K562 (cell line): ENCODE results near the gene SRGN. TPM values are rescaled to one million over a fixed set of nuclear protein-coding genes. Genes with fewer than 3 reads are reported as not detected.

ENCODE experiments used
- ATAC-seq: fragments of 200-7000 bp; cut with Tn5 transposase; 3 replicates; pipeline ENCODE4 v1.9.1; 2020; ENCODE audit warnings: moderate library complexity
- BruUV-seq: library from RNA; stranded (reverse); fragments of 400-500 nt; replicated peaks from 2 replicates; lab custom pipeline; 2021; lab: Mats Ljungman, UMichigan
- CTCF ChIA-PET: fragments of 300-600 bp; formaldehyde crosslinking; extraction: SDS; loops from one replicate; lab custom pipeline; 2021; ENCODE audit warnings: low intra/inter-chr PET ratio; lab: Yijun Ruan, JAX
- POLR2A ChIA-PET: fragments of 300-600, 350-650 bp; sonication (Branson Sonifier 250); formaldehyde crosslinking; extraction: SDS; loops from one replicate; lab custom pipeline; 2021; ENCODE audit warnings: antibody characterized with exemption, inconsistent platforms; lab: Yijun Ruan, JAX
- DNase-seq, 4 experiments: peaks; one replicate each; pipeline versions ENCODE4 v3.0.0 to v3.0.0-alpha.2; 2011 to 2018; ENCODE audit warnings: low spot score in 3 of 4, mixed read lengths in 3 of 4; ENCODE audit errors: extremely low read depth in 1 of 4
- FAIRE-seq: peaks from 2 replicates; lab custom pipeline; 2011; peaks lifted over from hg19 to GRCh38; lab: Jason Lieb, UNC
- H2AFZ ChIP-seq: 2 replicates; pipeline ENCODE4 v1.6.0; 2011; ENCODE audit warnings: low read depth, low read length, control low read depth, inconsistent platforms
- H3K27ac ChIP-seq: fragments of 200-600 bp; 3 replicates; pipeline ENCODE4 v1.8.0; 2011; ENCODE audit warnings: low read depth, mild to moderate bottlenecking, control low read depth, inconsistent platforms, low read length, moderate library complexity, mixed read lengths; ENCODE audit errors: extremely low read depth
- H3K27me3 ChIP-seq, 2 experiments: fragments of 300-600 bp in 1 of 2; 2 replicates in 1 of 2; 3 replicates in 1 of 2; pipeline versions ENCODE4 v1.6.0 to v1.8.0; 2011; ENCODE audit warnings: inconsistent platforms in 2 of 2, low read length in 2 of 2, mild to moderate bottlenecking in 1 of 2, mixed read lengths in 1 of 2, moderate library complexity in 1 of 2; ENCODE audit not compliant: control insufficient read depth in 2 of 2, insufficient read depth in 2 of 2
- H3K36me3 ChIP-seq: fragments of 300-600 bp; 3 replicates; pipeline ENCODE4 v1.8.0; 2011; ENCODE audit warnings: mild to moderate bottlenecking, low read length, inconsistent platforms; ENCODE audit not compliant: control insufficient read depth, insufficient read depth
- H3K4me1 ChIP-seq, 2 experiments: fragments of 200-600 bp in 1 of 2; replicated peaks in 1 of 2; 2 replicates in 1 of 2; 3 replicates in 1 of 2; pipeline versions ENCODE4 v1.5.1 to v1.8.0; 2011; ENCODE audit warnings: inconsistent platforms in 2 of 2, low read length in 2 of 2, mild to moderate bottlenecking in 1 of 2, mixed read lengths in 1 of 2, moderate library complexity in 1 of 2; ENCODE audit not compliant: control insufficient read depth in 2 of 2, insufficient read depth in 2 of 2
- H3K4me2 ChIP-seq: 2 replicates; pipeline ENCODE4 v1.6.1; 2011; ENCODE audit warnings: low read length, control low read depth, inconsistent platforms, mixed read lengths; ENCODE audit not compliant: insufficient read depth
- H3K4me3 ChIP-seq: fragments of 200-600 bp; sonication (generic), shearing (Covaris generic); 2 replicates; pipeline ENCODE4 v1.5.1; 2016; ENCODE audit warnings: control low read depth, inconsistent platforms
- H3K79me2 ChIP-seq: fragments of 200-600 bp; 3 replicates; pipeline ENCODE4 v1.8.0; 2011; ENCODE audit warnings: low read length, inconsistent platforms; ENCODE audit not compliant: control insufficient read depth, insufficient read depth
- H3K9ac ChIP-seq, 2 experiments: 2 replicates each; pipeline versions ENCODE4 v1.6.0 to v1.6.1; 2011; ENCODE audit warnings: low read depth in 2 of 2, low read length in 2 of 2, control low read depth in 1 of 2, inconsistent platforms in 1 of 2, mild to moderate bottlenecking in 1 of 2, mixed read lengths in 1 of 2; ENCODE audit not compliant: insufficient read depth in 1 of 2
- H3K9me1 ChIP-seq: one replicate; pipeline ENCODE4 v1.6.0; 2011; ENCODE audit warnings: inconsistent platforms, mild to moderate bottlenecking, low read length, moderate library complexity; ENCODE audit not compliant: control insufficient read depth, insufficient read depth
- H3K9me3 ChIP-seq: replicated peaks from 2 replicates; pipeline ENCODE4 v1.5.1; 2011; ENCODE audit warnings: low read depth, low read length, inconsistent platforms; ENCODE audit not compliant: control insufficient read depth, insufficient read depth
- H4K20me1 ChIP-seq: replicated peaks from 2 replicates; pipeline ENCODE4 v1.6.1; 2011; ENCODE audit warnings: low read length, inconsistent platforms, mixed read lengths; ENCODE audit not compliant: control insufficient read depth, insufficient read depth
- ARID1B ChIP-seq: fragments of 450-650 bp; IDR thresholded peaks from 2 replicates; pipeline ENCODE4 v1.6.1; 2016; ENCODE audit warnings: antibody characterized with exemption, mild to moderate bottlenecking, inconsistent platforms
- CBFA2T3 ChIP-seq: fragments of 450-650 bp; IDR thresholded peaks from 2 replicates; pipeline ENCODE4 v1.6.1; 2017
- CEBPB ChIP-seq: fragments of 450-650 bp; IDR thresholded peaks from 2 replicates; pipeline ENCODE4 v1.6.1; 2016; ENCODE audit warnings: missing genetic modification characterization, missing compliant biosample characterization
- CXXC5 ChIP-seq: fragments of 250-450 bp; sonication (Bioruptor Pico); IDR thresholded peaks from 2 replicates; pipeline ENCODE4 v1.8.0; 2022; ENCODE audit warnings: inconsistent platforms, mild to moderate bottlenecking, moderate library complexity
- MED1 ChIP-seq: sonication (generic); formaldehyde crosslinking; IDR thresholded peaks from 2 replicates; pipeline ENCODE4 v1.8.1; 2023; ENCODE audit warnings: missing genetic modification reagents, borderline replicate concordance
- NKRF ChIP-seq: fragments of 450-650 bp; IDR thresholded peaks from 2 replicates; pipeline ENCODE4 v1.6.1; 2016; ENCODE audit warnings: borderline replicate concordance
- RBM17 ChIP-seq: fragments of 200-400 bp; formaldehyde crosslinking; IDR thresholded peaks from 2 replicates; pipeline ENCODE4 v1.6.1; 2017; ENCODE audit warnings: low read depth, mild to moderate bottlenecking, low read length, borderline replicate concordance
- RBM22 ChIP-seq: fragments of 200-400 bp; formaldehyde crosslinking; IDR thresholded peaks from 2 replicates; pipeline ENCODE4 v1.6.1; 2018; ENCODE audit warnings: low read length, low read depth; ENCODE audit not compliant: poor library complexity, severe bottlenecking
- TAL1 ChIP-seq: fragments of 450-650 bp; IDR thresholded peaks from 2 replicates; pipeline ENCODE4 v1.6.1; 2016; ENCODE audit warnings: mild to moderate bottlenecking
- TCF3 ChIP-seq: sonication (generic); formaldehyde crosslinking; IDR thresholded peaks from 2 replicates; pipeline ENCODE4 v1.4.0; 2020; ENCODE audit warnings: mild to moderate bottlenecking, missing genetic modification reagents
- TRIM24 ChIP-seq, 2 experiments: fragments of 450-650 bp; IDR thresholded peaks; 2 replicates each; pipeline ENCODE4 v1.6.1; 2016
- YBX1 ChIP-seq: fragments of 450-650 bp; IDR thresholded peaks from 2 replicates; pipeline ENCODE4 v1.7.1; 2016; ENCODE audit warnings: mild to moderate bottlenecking
- ZNF12 ChIP-seq: sonication (generic); formaldehyde crosslinking; IDR thresholded peaks from 2 replicates; pipeline ENCODE4 v1.4.0; 2020; ENCODE audit warnings: mild to moderate bottlenecking, missing genetic modification reagents
- ZNF175 ChIP-seq: fragments of 200-800 bp; sonication (Bioruptor generic); IDR thresholded peaks from 2 replicates; pipeline ENCODE4 v1.6.1; 2016; ENCODE audit warnings: low read depth, mild to moderate bottlenecking, missing genetic modification characterization, missing compliant biosample characterization
- ZNF384 ChIP-seq: IDR thresholded peaks from 2 replicates; pipeline ENCODE4 v1.6.1; 2012; ENCODE audit warnings: low read depth, low read length, improper control_type of control experiment
- WGBS: fragments of 100-300 bp; shearing (Covaris generic); methylation state at CpG from one replicate; pipeline ENCODE4 v1.1.6; 2016; ENCODE audit warnings: low coverage, mixed read lengths; ENCODE audit not compliant: insufficient coverage; ENCODE audit errors: missing lambda C conversion rate; 5-methylcytosine and 5-hydroxymethylcytosine counted together
- in situ Hi-C: fragments of 300-500 bp; cut with MboI; formaldehyde crosslinking; loops from 4 replicates; pipeline ENCODE4 v1.15.0; 2018; ENCODE audit warnings: inconsistent platforms, mixed read lengths
- intact Hi-C: fragments of 100-400 bp; cut with micrococcal nuclease; formaldehyde crosslinking; loops from 2 replicates; pipeline ENCODE4 v1.14.2; 2022
- polyA plus RNA-seq, 8 experiments: library from polyadenylated mRNA; depleted of rRNA in 4 of 8; stranded (reverse) in 5 of 8; unstranded in 3 of 8; fragments of >200 nt; fragmentation: Nextera tagmentation in 2 of 8; fragmentation: Illumina TruSeq in 1 of 8; extraction: Ambion mirVana in 2 of 8; extraction: Trizol in 1 of 8; gene quantifications; 2 replicates each; pipeline versions ENCODE4 v1.2.1 to v1.2.3, GENCODE V29; 2011 to 2014; ENCODE audit warnings: inconsistent platforms in 1 of 8, missing spikeins in 1 of 8
- total RNA-seq, 7 experiments: library from RNA; depleted of rRNA in 6 of 7; stranded (reverse); fragments of >200 nt in 6 of 7; fragmentation: Illumina TruSeq in 2 of 7; extraction: Trizol in 2 of 7; gene quantifications; 2 replicates each; pipeline versions ENCODE4 v1.2.1 to v1.2.3, GENCODE V29; 2011 to 2021; ENCODE audit warnings: low replicate concordance in 1 of 7

SRGN gene
- total and polyA plus RNA-seq, 9 of the 15 experiments (the other 6 are each of a cell fraction or from before 2014, with no cell fraction given): 136 to 304 (median 180) TPM

DNA sequence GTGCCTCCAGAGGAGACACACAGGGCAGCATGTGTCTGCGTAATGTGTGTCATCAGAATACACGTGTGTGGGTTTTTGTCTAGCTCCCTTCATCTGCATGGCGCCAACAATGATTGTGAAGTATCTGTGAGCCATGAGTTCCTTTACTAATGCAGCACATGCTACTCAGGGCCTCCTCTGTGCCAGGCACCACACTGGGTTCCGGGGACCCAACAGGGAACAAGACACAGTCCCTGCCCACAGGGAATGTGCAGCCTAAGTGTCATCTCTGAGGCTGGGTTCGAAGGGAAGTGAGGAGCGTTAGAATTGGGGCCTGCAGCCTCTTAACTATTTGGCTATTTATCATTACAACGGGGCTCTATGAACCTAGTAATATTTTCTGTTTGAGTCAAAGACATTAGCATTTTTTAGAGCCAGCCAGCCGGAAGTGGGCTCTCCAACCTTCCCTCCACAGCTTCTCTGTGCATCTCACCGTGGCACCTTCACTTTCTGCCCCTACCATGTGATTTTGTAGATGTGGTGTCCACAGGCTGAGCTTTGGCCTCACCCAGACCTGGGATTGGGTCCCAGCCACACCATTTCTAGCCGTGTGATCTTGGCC, 43.9 kb upstream of the SRGN start:
- 0 out of 2 replicates have a peak, but pooled peaks have one; percentile 42 for TF ChIP-seq ZNF12 (CRISPR knock-in tag)
- no peak for TF ChIP-seq TRIM24 (IDR thresholded peaks at IDR 0.05)
- ChIA-PET CTCF (no interaction called here), POLR2A (interaction anchor here (0.6 to 2.8 kb wide), 7 partner anchors 9 to 163 kb away, joined by 3 to 6 read pairs (median 4); no protein-coding TSS in a partner anchor)
- no TSS peak for BruUV-seq
- Histone ChIP-seq H3K9ac (no peak overlapping the region), H4K20me1 (no peaks in the 10 kb centered on the region), H3K36me3 (no peaks in the 10 kb centered on the region; the same call in 2 of the 3 replicates), H3K79me2 (no peaks in the 10 kb centered on the region), H3K4me2 (no peak overlapping the region), H2AFZ (peak overlapping the region; percentile 79), H3K27me3 (no peaks in the 10 kb centered on the region), H3K4me3 (no peak overlapping the region), H3K9me3 (no peaks in the 10 kb centered on the region), H3K4me1 (peaks cover 7 to 17% of the 10 kb centered on the region in 2 experiments; a peak in 4 of 5 replicates), H3K27ac (no peak overlapping the region), H3K9me1 (no peaks in the 10 kb centered on the region)
- DNase-seq: no peak
- in situ Hi-C loops (no loop called here), intact Hi-C loops (no loop called here)
- no peak for FAIRE-seq
- WGBS: 54% methylated on average over 10 of the region's 10 CpGs
- peak; percentile 11; the same call in 1 of the 3 replicates for ATAC-seq

GRCh38 chr10:69044546-69044945, 43.4 kb upstream of the SRGN start:
- Histone ChIP-seq H3K9ac (no peak overlapping the region), H3K36me3 (no peaks in the 10 kb centered on the region; the same call in 2 of the 3 replicates), H3K4me3 (no peak overlapping the region), H3K79me2 (no peaks in the 10 kb centered on the region), H3K9me3 (no peaks in the 10 kb centered on the region), H3K27me3 (no peaks in the 10 kb centered on the region), H3K9me1 (no peaks in the 10 kb centered on the region), H4K20me1 (no peaks in the 10 kb centered on the region), H2AFZ (peak overlapping the region; percentile 79), H3K4me1 (peaks cover 8 to 19% of the 10 kb centered on the region in 2 experiments; a peak in 4 of 5 replicates), H3K4me2 (no peak overlapping the region), H3K27ac (no peak overlapping the region)
- WGBS: 25% methylated on average over 1 of the region's 1 CpG
- FAIRE-seq (no peak), DNase-seq (no peak), ATAC-seq (peak; percentile 5; the same call in 1 of the 3 replicates)
- BruUV-seq: no TSS peak
- in situ Hi-C loops (no loop called here), intact Hi-C loops (no loop called here)
- TF ChIP-seq CXXC5 (CRISPR knock-in tag) (no peak), CBFA2T3 (peak; percentile 32; the same call in 1 of the 2 replicates), NKRF (no peak), RBM17 (no peak), ZNF384 (peak; percentile 70), TCF3 (CRISPR knock-in tag) (peak; percentile 30; the same call in 1 of the 2 replicates), ARID1B (peak; percentile 23; the same call in 1 of the 2 replicates), YBX1 (no peak), RBM22 (no peak), TAL1 (peak; percentile 28; the same call in 1 of the 2 replicates), ZNF175 (CRISPR knock-in tag) (no peak), TRIM24 (IDR thresholded peaks at IDR 0.05) (peak in 1 of 2 experiments; percentile 28; a peak in 1 of 4 replicates), CEBPB (0 out of 2 replicates have a peak, but pooled peaks have one; percentile 13), MED1 (no peak)
- ChIA-PET CTCF (no interaction called here), POLR2A (interaction anchor here (0.6 to 2.8 kb wide), 5 partner anchors 10 to 686 kb away, joined by 3 to 6 read pairs (median 4); no protein-coding TSS in a partner anchor)
